Measurements from ENCODE around the gene DCAF11.

DCAF11 gene

GRCh38 chr14:24114532-24115421 is at the start of gene DCAF11, which contains the start of gene NRL:
DCAF11 (plus strand) TSS chr14:24114777; CDS start chr14:24115595, 818 bp downstream.
NRL (minus strand) TSS chr14:24114949; CDS start chr14:24082848, 32,101 bp downstream.
- Histone ChIP-seq H3K4me1 (ENCODE audit: low read length) (peaks cover 8% of the 10 kb centered on the region), H3K4me3 (ENCODE audit: low read length) (peak within 1 kb of the TSS; percentile 91), H3K9ac (ENCODE audit: low read length) (peak within 1 kb of the TSS; percentile 96), H2AFZ (ENCODE audit: low read depth, low read length) (peak within 1 kb of the TSS; percentile 76), H3K27me3 (ENCODE audit: low read depth, low read length) (no peaks in the 10 kb centered on the region), H3K36me3 (replicated peaks; ENCODE audit: low read depth, low read length) (peaks cover 22% of the 10 kb centered on the region), H3K27ac (ENCODE audit: low read length) (peak within 1 kb of the TSS; percentile 95), H3K9me3 (ENCODE audit: insufficient read depth, low read length) (no peaks in the 10 kb centered on the region), H4K20me1 (ENCODE audit: insufficient read depth, low read length) (no peaks in the 10 kb centered on the region), H3K4me2 (ENCODE audit: low read length) (peak within 1 kb of the TSS; percentile 91), H3K79me2 (ENCODE audit: low read length) (peaks cover 12% of the 10 kb centered on the region; the same call in 1 of the 2 replicates)
- TF ChIP-seq CTCF (IDR thresholded peaks at IDR 0.05; ENCODE audit: low read depth, low read length) (no peak), EZH2phosphoT487 (IDR thresholded peaks at IDR 0.05; ENCODE audit: low read depth) (no peak)

- Histone ChIP-seq H3K9ac (ENCODE audit: low read length) (no peak overlapping the region), H2AFZ (ENCODE audit: low read depth, low read length) (no peak overlapping the region), H3K9me3 (ENCODE audit: insufficient read depth, low read length) (no peaks in the 10 kb centered on the region), H3K79me2 (ENCODE audit: low read length) (no peaks in the 10 kb centered on the region), H3K27me3 (ENCODE audit: low read depth, low read length) (no peaks in the 10 kb centered on the region), H3K4me1 (ENCODE audit: low read length) (no peaks in the 10 kb centered on the region), H4K20me1 (ENCODE audit: insufficient read depth, low read length) (no peaks in the 10 kb centered on the region), H3K4me2 (ENCODE audit: low read length) (no peak overlapping the region), H3K36me3 (replicated peaks; ENCODE audit: low read depth, low read length) (no peaks in the 10 kb centered on the region), H3K4me3 (ENCODE audit: low read length) (no peak overlapping the region), H3K27ac (ENCODE audit: low read length) (no peak overlapping the region)
- TF ChIP-seq EZH2phosphoT487 (IDR thresholded peaks at IDR 0.05; ENCODE audit: low read depth) = no peak
- no peak for TF ChIP-seq CTCF (IDR thresholded peaks at IDR 0.05; ENCODE audit: low read depth, low read length)
Measured at GRCh38 chr14:24064856-24065255, 49.7 kb upstream of the DCAF11 start.

GRCh38 chr14:24065408-24065807 is 49.2 kb upstream of the DCAF11 start:
- Histone ChIP-seq H4K20me1 (ENCODE audit: insufficient read depth, low read length) (no peaks in the 10 kb centered on the region), H3K27me3 (ENCODE audit: low read depth, low read length) (no peaks in the 10 kb centered on the region), H3K4me2 (ENCODE audit: low read length) (no peak overlapping the region), H3K27ac (ENCODE audit: low read length) (no peak overlapping the region), H3K4me1 (ENCODE audit: low read length) (no peaks in the 10 kb centered on the region), H3K9ac (ENCODE audit: low read length) (no peak overlapping the region), H3K36me3 (replicated peaks; ENCODE audit: low read depth, low read length) (no peaks in the 10 kb centered on the region), H3K4me3 (ENCODE audit: low read length) (no peak overlapping the region), H3K9me3 (ENCODE audit: insufficient read depth, low read length) (no peaks in the 10 kb centered on the region), H2AFZ (ENCODE audit: low read depth, low read length) (no peak overlapping the region), H3K79me2 (ENCODE audit: low read length) (no peaks in the 10 kb centered on the region)
- no peak for TF ChIP-seq CTCF (IDR thresholded peaks at IDR 0.05; ENCODE audit: low read depth, low read length)
- no peak for TF ChIP-seq EZH2phosphoT487 (IDR thresholded peaks at IDR 0.05; ENCODE audit: low read depth)

DNA sequence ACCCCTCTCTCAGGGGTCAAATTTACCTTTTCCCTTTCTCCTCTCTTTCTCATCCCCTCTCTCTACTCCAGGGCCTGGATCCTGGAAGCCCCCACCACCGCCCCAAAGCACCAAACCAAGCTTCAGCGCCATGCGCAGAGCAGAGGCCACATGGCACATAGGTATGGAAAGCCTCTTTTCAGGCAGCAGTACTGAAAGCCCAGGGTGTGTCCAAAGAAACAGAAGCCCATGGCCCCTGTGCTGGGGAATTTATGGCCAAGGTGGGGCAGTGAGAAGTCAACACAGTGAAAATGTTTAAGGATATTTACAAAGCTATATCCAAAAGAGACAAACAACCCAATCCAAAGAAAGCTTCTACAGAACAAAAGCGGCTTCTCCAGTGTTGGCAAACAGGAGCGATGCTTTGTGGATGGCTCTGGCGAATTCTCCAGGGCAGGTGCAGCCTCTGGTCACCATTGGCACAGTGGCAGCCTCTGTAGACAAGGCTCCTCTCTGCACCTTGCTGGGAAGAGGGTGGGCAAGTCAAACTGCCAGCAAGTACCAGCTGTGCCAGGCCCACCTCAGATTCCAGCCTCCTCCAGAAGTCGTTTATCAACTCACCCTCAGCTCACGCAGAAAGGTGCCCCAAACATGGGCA is 48.0 kb upstream of the DCAF11 start:
- TF ChIP-seq CTCF (IDR thresholded peaks at IDR 0.05; ENCODE audit: low read depth, low read length) (no peak), EZH2phosphoT487 (IDR thresholded peaks at IDR 0.05; ENCODE audit: low read depth) (no peak)
- Histone ChIP-seq H3K4me3 (ENCODE audit: low read length) (no peak overlapping the region), H3K27me3 (ENCODE audit: low read depth, low read length) (no peaks in the 10 kb centered on the region), H3K27ac (ENCODE audit: low read length) (no peak overlapping the region), H3K9me3 (ENCODE audit: insufficient read depth, low read length) (no peaks in the 10 kb centered on the region), H2AFZ (ENCODE audit: low read depth, low read length) (no peak overlapping the region), H3K9ac (ENCODE audit: low read length) (no peak overlapping the region), H3K4me1 (ENCODE audit: low read length) (no peaks in the 10 kb centered on the region), H3K79me2 (ENCODE audit: low read length) (no peaks in the 10 kb centered on the region), H4K20me1 (ENCODE audit: insufficient read depth, low read length) (no peaks in the 10 kb centered on the region), H3K36me3 (replicated peaks; ENCODE audit: low read depth, low read length) (no peaks in the 10 kb centered on the region), H3K4me2 (ENCODE audit: low read length) (no peak overlapping the region)

Data from OCI-LY3 (cell line).